ENCODE data around the gene LIPM. TPM values are rescaled to one million over a fixed set of nuclear protein-coding genes. Genes with fewer than 3 reads are reported as not detected.

The LIPM gene
- total and polyA plus RNA-seq, 4 experiments from 2014 or later, result not detected

DNA sequence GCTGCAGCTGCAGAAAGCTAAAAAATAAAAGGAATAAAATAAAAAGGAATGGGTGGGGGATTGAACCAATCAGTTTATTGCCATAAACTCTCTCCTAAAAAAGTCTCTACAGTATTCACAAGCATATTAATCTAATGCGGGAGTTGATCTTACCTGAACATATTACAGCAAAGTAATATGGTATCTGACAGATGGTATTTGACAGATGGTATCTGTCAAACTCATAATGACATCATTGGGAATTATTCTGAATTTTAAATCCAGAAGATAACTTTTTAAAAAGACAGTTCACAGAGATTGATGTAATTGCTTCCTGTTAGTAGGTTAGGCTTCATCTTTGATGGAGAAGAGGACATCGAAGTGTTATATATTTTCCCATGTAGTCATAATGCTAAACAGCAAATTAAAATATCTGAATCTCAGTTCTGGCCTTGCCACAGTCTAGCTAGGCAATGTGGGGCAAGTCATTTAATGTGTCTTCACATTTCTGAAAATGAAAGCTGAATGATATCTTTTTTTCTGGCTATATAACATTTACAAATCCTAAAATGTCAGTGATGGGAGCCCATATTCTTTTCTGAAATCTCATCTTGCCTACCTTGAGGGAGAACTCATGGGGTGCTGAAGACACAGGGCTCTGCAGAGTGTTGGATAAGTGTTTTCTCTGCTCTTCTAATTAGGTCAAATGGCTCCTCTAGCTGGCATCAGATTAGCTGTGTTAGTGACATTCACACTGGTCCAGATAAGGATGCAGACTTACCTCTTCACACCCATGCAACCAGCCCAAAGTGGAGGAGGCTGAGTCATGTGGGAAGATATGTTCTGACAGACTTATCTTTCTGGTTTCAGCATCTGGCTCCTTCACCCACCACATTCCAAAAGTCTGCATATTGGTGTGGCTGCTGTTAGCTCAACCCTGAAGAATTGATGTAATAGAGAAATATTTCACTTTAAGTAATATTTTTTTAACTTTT lies 2.1 kb upstream of the LIPM start:
- H3K4me1 ChIP-seq (ENCODE audit: insufficient read depth, low read length), result no peaks in the 10 kb centered on the region
- H3K27ac ChIP-seq (ENCODE audit: low read depth, low read length), result no peak overlapping the region
- Mint-ChIP-seq H3K27ac (no peak overlapping the region), H3K27me3 (no peaks in the 10 kb centered on the region), H3K36me3 (no peaks in the 10 kb centered on the region), H3K4me1 (no peaks in the 10 kb centered on the region), H3K4me3 (no peak overlapping the region), H3K9me3 (peaks cover 0 to 3% (median 0%) of the 10 kb centered on the region in 8 donors)
- no peaks in the 10 kb centered on the region for H3K9me3 ChIP-seq (ENCODE audit: control insufficient read depth in 1 of 2, low read length in 2 of 2)
- intact Hi-C loops (cut with micrococcal nuclease), result no loop called here
- H3K4me3 ChIP-seq (ENCODE audit: low read length in 2 of 2), result no peak overlapping the region
- no peaks in the 10 kb centered on the region for H3K27me3 ChIP-seq (ENCODE audit: insufficient read depth, low read length)
- ChIA-PET POLR2A (ENCODE audit: partially characterized antibody) (interaction anchor here (0.8 kb wide), 1 partner anchor 80 kb away, joined by 3 read pairs; the partner anchor contains the start of gene STAMBPL1), CTCF (ENCODE audit: partially characterized antibody) (interaction anchor here (1.0 to 5.8 kb wide), 2 partner anchors 9 to 134 kb away, joined by 3 to 29 read pairs; no protein-coding TSS in a partner anchor)
- no peaks in the 10 kb centered on the region for H3K36me3 ChIP-seq (ENCODE audit: insufficient read depth, low read length)
- no peak for DNase-seq

DNA sequence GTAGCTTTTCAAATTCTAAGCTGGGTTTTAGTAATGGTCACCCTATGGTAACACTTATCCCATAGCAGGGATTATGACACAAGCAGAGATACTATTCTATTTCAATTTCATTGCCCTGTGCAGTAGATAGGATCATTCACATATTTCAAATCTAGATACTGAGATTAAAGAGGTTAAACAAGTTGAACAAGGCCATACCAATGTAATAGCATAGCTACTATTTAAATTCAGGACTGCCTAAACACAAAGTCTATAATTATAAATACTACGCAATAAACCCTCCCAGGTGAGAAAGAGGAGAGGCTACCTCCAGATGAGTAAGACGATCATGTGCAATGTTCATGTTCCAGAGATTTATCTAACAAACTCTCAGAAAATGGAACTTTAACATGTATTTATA lies 1.1 kb downstream of the LIPM start:
- no peak overlapping the region for H3K4me3 ChIP-seq (ENCODE audit: low read length in 2 of 2)
- H3K9me3 ChIP-seq (ENCODE audit: control insufficient read depth in 1 of 2, low read length in 2 of 2), result no peaks in the 10 kb centered on the region
- H3K27ac ChIP-seq (ENCODE audit: low read depth, low read length), result no peak overlapping the region
- DNase-seq, result no peak
- Mint-ChIP-seq H3K4me1 (no peaks in the 10 kb centered on the region), H3K9me3 (peaks cover 0 to 2% (median 0%) of the 10 kb centered on the region in 8 donors), H3K27me3 (no peaks in the 10 kb centered on the region), H3K36me3 (no peaks in the 10 kb centered on the region), H3K27ac (no peak overlapping the region), H3K4me3 (no peak overlapping the region)
- no peaks in the 10 kb centered on the region for H3K36me3 ChIP-seq (ENCODE audit: insufficient read depth, low read length)
- intact Hi-C loops (cut with micrococcal nuclease), result no loop called here
- H3K4me1 ChIP-seq (ENCODE audit: insufficient read depth, low read length), result no peaks in the 10 kb centered on the region
- ChIA-PET POLR2A (ENCODE audit: partially characterized antibody) (no interaction called here), CTCF (ENCODE audit: partially characterized antibody) (interaction anchor here (1.4 to 8.3 kb wide), 3 partner anchors 9 to 116 kb away, joined by 4 to 51 read pairs (median 4); no protein-coding TSS in a partner anchor)
- no peaks in the 10 kb centered on the region for H3K27me3 ChIP-seq (ENCODE audit: insufficient read depth, low read length)

DNA sequence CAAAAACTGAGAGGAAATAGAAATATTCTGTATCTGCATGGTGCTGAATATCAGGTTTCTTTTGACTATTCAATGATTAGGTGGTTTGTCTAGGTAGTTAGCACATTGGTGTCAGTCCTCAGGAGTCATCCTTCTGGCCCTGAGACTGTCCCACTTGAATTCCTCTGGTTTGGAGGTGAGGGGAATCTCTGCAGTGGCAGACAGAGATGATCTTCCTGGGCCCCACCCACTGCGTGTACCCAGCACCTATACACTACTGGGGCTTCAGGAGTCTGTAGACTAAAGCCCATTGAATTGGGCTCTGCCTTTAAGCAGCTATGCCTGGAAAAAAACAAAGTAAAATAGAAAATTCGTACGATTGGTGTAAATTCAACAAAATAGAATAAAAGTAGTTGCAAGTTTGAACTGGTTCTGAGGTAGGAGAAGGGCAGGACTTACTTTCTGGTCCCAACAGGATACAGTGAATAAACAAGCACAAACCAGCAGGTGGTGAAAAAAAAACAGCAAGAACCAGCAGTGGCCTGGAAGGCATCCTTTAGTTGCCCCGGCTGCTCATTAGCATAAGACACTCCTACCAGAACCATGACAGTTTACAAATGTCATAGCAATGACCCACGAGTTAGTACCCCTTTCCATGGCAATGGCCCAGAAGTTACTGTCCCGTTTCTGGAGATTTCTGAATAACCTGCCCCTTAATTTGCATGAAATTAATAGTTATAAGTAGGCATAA lies 1.7 kb downstream of the LIPM start:
- Mint-ChIP-seq H3K36me3 (no peaks in the 10 kb centered on the region), H3K4me1 (no peaks in the 10 kb centered on the region), H3K4me3 (no peak overlapping the region), H3K9me3 (peaks cover 0 to 2% (median 0%) of the 10 kb centered on the region in 8 donors), H3K27me3 (no peaks in the 10 kb centered on the region), H3K27ac (peak overlapping the region in 1 of 7 donors; percentile 53)
- Histone ChIP-seq H3K9me3 (ENCODE audit: control insufficient read depth in 1 of 2, low read length in 2 of 2) (no peaks in the 10 kb centered on the region), H3K27ac (ENCODE audit: low read depth, low read length) (no peak overlapping the region), H3K4me3 (ENCODE audit: low read length in 2 of 2) (no peak overlapping the region), H3K36me3 (ENCODE audit: insufficient read depth, low read length) (no peaks in the 10 kb centered on the region), H3K4me1 (ENCODE audit: insufficient read depth, low read length) (no peaks in the 10 kb centered on the region), H3K27me3 (ENCODE audit: insufficient read depth, low read length) (no peaks in the 10 kb centered on the region)
- intact Hi-C loops (cut with micrococcal nuclease), result no loop called here
- CTCF ChIA-PET (ENCODE audit: partially characterized antibody), result interaction anchor here (0.6 to 9.2 kb wide), 7 partner anchors 9 to 425 kb away, joined by 3 to 146 read pairs (median 4); no protein-coding TSS in a partner anchor
- no peak for DNase-seq
- POLR2A ChIA-PET (ENCODE audit: partially characterized antibody), result no interaction called here

DNA sequence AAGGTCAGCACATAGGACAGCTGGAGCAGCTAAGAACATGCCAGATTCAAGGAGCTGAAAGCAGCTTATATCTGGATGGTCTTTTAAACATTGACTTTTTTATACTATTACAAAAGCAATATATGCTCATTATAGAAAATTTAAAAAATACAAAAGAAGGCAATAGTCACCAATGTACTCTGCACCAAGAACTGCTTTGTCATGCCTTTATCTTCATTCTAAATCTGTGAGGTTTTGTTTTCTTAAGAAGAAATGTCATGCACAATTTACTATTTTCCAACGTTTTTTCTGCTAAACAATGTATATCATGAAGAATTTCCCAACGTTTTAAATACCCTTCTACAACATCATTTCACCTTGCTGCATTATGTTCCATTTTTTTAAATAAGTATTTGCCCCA lies 2.8 kb downstream of the LIPM start:
- ChIA-PET CTCF (ENCODE audit: partially characterized antibody) (interaction anchor here (8.3 to 9.2 kb wide), 3 partner anchors 21 to 118 kb away, joined by 51 to 146 read pairs (median 84); no protein-coding TSS in a partner anchor), POLR2A (ENCODE audit: partially characterized antibody) (no interaction called here)
- DNase-seq, result no peak
- Histone ChIP-seq H3K4me1 (ENCODE audit: insufficient read depth, low read length) (peaks cover 4% of the 10 kb centered on the region), H3K27ac (ENCODE audit: low read depth, low read length) (no peak overlapping the region), H3K9me3 (ENCODE audit: control insufficient read depth in 1 of 2, low read length in 2 of 2) (no peaks in the 10 kb centered on the region), H3K27me3 (ENCODE audit: insufficient read depth, low read length) (no peaks in the 10 kb centered on the region), H3K4me3 (ENCODE audit: low read length in 2 of 2) (no peak overlapping the region), H3K36me3 (ENCODE audit: insufficient read depth, low read length) (no peaks in the 10 kb centered on the region)
- intact Hi-C loops (cut with micrococcal nuclease), result no loop called here
- H3K4me3 Mint-ChIP-seq, result no peak overlapping the region
- H3K9me3 Mint-ChIP-seq, result peaks cover 0 to 2% (median 0%) of the 10 kb centered on the region in 8 donors
- no peak overlapping the region for H3K27ac Mint-ChIP-seq
- H3K27me3 Mint-ChIP-seq, result no peaks in the 10 kb centered on the region
- H3K4me1 Mint-ChIP-seq, result peaks cover 3 to 7% (median 6%) of the 10 kb centered on the region in 4 donors
- H3K36me3 Mint-ChIP-seq, result no peaks in the 10 kb centered on the region

DNA sequence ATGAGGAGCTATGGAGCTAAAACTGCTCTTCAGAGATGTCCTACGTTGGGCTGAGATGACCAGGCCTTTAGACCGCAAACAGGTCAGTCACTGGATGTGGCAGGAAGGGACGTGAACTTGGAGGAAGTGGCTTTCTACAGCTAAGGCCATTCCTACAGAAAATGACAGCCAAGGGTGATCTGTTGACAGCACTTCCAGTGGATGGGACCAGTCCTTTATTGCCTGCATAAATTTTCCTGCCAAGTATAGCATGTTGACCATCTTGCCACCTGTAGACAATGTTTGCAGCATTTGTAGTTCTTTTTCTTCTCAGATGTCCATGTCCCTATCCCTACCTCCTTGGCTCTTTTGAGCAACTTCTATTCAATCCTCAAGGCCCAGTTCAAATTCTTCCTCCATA lies 3.4 kb downstream of the LIPM start:
- peaks cover 0 to 2% (median 0%) of the 10 kb centered on the region in 8 donors for H3K9me3 Mint-ChIP-seq
- H3K4me1 Mint-ChIP-seq, result peaks cover 5 to 12% (median 10%) of the 10 kb centered on the region in 4 donors
- ChIA-PET POLR2A (ENCODE audit: partially characterized antibody) (no interaction called here), CTCF (ENCODE audit: partially characterized antibody) (interaction anchor here (7.7 to 9.2 kb wide), 4 partner anchors 21 to 127 kb away, joined by 43 to 146 read pairs (median 68); no protein-coding TSS in a partner anchor)
- Histone ChIP-seq H3K4me3 (ENCODE audit: low read length in 2 of 2) (no peak overlapping the region), H3K36me3 (ENCODE audit: insufficient read depth, low read length) (no peaks in the 10 kb centered on the region), H3K4me1 (ENCODE audit: insufficient read depth, low read length) (peaks cover 9% of the 10 kb centered on the region), H3K27me3 (ENCODE audit: insufficient read depth, low read length) (no peaks in the 10 kb centered on the region), H3K27ac (ENCODE audit: low read depth, low read length) (no peak overlapping the region), H3K9me3 (ENCODE audit: control insufficient read depth in 1 of 2, low read length in 2 of 2) (no peaks in the 10 kb centered on the region)
- H3K27me3 Mint-ChIP-seq, result no peaks in the 10 kb centered on the region
- intact Hi-C loops (cut with micrococcal nuclease), result no loop called here
- H3K27ac Mint-ChIP-seq, result no peak overlapping the region
- no peak for DNase-seq
- no peaks in the 10 kb centered on the region for H3K36me3 Mint-ChIP-seq
- no peak overlapping the region for H3K4me3 Mint-ChIP-seq

DNA sequence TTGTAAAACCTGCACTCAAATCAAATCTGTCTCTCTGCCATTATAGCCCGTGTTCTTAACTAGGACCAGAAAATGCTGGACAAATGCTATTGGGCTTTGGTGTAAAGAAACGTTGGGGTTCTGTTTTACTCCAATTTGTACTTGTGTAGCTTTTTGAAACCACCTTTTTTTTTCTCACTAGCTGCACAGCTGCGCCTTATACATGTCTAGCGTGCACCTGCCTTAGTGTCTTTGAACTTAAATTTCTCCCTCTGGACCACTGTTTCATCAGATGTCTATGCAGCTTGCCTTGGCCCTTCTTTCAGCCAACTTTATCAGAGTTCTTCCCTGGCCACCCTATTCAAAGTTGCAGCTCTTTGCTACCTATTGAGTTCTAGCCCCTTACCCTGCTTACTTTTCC lies 7.1 kb downstream of the LIPM start:
- Histone ChIP-seq H3K9me3 (ENCODE audit: control insufficient read depth in 1 of 2, low read length in 2 of 2) (no peaks in the 10 kb centered on the region), H3K27me3 (ENCODE audit: insufficient read depth, low read length) (no peaks in the 10 kb centered on the region), H3K27ac (ENCODE audit: low read depth, low read length) (no peak overlapping the region), H3K36me3 (ENCODE audit: insufficient read depth, low read length) (no peaks in the 10 kb centered on the region), H3K4me1 (ENCODE audit: insufficient read depth, low read length) (peaks cover 10% of the 10 kb centered on the region), H3K4me3 (ENCODE audit: low read length in 2 of 2) (no peak overlapping the region)
- ChIA-PET POLR2A (ENCODE audit: partially characterized antibody) (interaction anchor here (1.4 kb wide), 1 partner anchor 115 kb away, joined by 3 read pairs; no protein-coding TSS in a partner anchor), CTCF (ENCODE audit: partially characterized antibody) (interaction anchor here (0.7 to 9.2 kb wide), 11 partner anchors 12 to 255 kb away, joined by 3 to 146 read pairs (median 14); partner anchors contain the start of genes FAS and STAMBPL1)
- H3K4me1 Mint-ChIP-seq, result peaks cover 5 to 15% (median 11%) of the 10 kb centered on the region in 4 donors
- no peaks in the 10 kb centered on the region for H3K9me3 Mint-ChIP-seq
- no peak overlapping the region for H3K4me3 Mint-ChIP-seq
- H3K27me3 Mint-ChIP-seq, result no peaks in the 10 kb centered on the region
- no peak overlapping the region for H3K27ac Mint-ChIP-seq
- DNase-seq, result no peak
- no peaks in the 10 kb centered on the region for H3K36me3 Mint-ChIP-seq
- intact Hi-C loops (cut with micrococcal nuclease), result loop anchor here (1.0 to 5.0 kb wide), 5 partner anchors 16 to 947 kb away; partner anchors contain the start of genes KLLN, PTEN and RNLS

Measured in CD4-positive, alpha-beta memory T cell (primary cell).